ENCODE data around the gene ZC3H8.

The ZC3H8 gene

DNA sequence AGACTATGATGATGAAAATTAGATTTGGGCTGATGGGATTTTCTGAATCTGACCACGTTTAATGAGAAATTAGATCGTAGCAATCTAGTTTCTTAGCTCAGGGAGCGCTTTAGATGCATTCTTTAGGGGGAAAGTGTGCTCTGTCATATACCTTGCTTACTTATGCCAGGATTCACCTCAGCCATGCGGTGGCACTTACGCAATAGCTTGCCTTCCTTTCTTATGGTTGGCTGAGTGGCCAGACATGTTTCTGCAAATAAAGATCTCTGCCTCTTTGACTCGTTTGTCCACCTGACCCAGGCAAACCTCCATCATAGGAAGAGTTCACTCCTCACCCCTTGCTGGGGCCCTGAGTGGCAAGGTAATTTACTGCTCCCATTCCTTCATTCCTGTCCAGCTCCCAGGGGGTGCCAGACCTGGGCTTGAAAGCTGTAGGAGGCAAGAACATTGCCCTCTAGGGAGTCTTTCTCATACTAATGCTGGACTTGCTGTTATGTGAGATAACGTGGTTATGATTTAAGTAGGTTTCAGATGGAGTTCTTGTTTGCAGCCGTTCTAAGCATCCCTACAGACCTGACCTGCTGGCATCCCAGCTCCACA, 59.6 kb downstream of the ZC3H8 start:
- no peak for DNase-seq (ENCODE audit: low spot score)

DNA sequence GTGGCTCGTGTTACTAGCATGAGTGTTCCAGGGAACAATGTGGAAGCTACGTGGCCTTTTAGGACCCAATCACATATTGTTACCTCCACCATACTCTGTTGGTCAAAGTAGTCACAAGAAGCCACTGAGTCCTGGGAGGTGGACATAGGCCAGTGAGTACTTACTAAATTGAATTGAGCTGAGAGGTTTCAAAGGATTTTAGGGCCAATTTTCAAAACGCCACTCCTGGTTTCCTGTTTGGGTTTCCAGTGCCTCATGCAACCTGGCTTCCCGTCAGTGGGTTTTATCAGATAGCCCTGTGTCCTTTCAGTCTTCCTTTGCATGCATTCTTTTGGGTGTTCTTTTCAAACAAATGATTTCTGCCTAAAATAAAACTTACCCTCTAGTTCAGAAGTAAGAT, 60.4 kb downstream of the ZC3H8 start:
- DNase-seq (ENCODE audit: low spot score): no peak

DNA sequence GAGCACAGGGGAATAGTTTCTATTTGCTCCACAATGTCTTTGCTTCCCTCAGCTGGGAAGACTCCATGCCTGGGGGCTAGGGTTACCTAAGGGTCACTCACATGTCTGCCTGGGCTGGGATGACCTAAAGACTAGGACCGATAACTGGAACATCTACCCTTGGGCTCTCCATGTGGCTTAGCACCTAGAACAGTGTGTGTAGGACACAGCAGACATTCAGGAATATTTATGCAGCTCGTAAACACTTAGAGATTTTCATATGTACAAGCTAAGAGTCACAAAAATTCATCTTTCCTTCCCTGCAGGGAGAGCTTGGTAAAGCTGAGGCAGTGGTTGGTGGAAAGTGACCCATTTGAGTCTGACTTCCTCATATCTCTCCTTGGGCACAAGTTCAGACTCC, 60.8 kb downstream of the ZC3H8 start:
- no peak for DNase-seq (ENCODE audit: low spot score)

DNA sequence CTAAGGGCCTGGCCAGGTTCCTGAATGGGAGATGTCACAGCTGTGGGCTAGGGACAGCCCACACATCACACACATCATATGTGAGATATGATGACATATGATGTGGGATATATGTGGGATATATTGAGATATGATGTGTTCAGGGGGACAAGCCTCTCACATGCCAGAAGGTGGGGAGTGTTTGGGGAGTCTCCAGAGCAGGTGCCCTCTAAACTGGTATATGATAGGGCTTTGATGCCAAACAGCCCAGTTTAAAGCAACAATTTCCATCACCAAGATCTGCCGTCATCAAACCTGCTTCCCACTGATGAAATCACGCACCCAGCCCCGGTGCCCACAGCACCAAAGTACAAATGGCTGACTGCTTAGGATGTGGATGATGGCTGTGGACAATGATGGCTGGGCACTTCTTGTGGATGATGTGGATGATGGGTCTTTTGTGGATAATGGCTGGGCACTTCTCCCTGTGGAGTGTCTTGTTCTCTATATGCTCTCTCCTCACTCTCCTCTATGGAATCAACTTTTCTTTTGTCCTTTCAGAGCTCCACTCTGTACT, 65.8 kb downstream of the ZC3H8 start:
- no peak for DNase-seq (ENCODE audit: low spot score)

DNA sequence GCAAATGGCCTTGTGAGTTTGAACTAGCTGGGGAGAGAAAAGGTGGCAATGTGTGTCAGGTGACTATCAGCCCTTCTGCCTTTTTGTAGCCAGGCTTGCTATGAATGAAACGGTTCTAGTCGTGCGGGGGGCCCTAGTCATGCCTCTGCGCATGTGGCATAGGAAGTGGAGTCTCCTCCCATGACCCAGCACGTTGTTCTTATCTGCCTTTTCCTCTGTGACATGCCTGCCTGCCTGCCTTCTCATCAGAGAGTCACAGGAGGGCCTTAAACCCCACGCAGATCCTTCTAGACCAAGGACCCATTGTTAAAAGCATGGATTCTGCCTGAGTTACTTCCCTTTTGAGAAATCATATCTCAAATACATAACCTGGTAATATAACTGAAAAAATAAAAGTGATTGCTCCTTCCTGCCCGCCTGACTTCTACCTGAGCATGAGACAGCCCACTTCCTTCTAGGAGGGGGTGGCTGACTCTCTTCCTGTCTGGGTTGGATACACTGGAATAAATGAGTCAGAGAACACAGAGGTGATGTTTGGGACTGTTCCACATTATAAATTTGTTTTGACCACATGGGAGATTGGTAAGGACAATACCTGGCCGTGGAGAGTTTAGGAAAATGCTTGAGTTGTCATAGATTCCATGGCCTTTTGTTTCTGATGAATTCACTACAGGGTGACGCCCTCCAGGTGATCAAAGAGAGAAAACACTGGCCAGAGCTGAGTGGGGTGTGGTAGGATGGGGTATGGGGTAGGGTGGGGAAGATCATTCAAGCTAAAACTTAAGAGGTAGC, 66.8 kb downstream of the ZC3H8 start:
- DNase-seq (ENCODE audit: low spot score): peak; percentile 53

DNA sequence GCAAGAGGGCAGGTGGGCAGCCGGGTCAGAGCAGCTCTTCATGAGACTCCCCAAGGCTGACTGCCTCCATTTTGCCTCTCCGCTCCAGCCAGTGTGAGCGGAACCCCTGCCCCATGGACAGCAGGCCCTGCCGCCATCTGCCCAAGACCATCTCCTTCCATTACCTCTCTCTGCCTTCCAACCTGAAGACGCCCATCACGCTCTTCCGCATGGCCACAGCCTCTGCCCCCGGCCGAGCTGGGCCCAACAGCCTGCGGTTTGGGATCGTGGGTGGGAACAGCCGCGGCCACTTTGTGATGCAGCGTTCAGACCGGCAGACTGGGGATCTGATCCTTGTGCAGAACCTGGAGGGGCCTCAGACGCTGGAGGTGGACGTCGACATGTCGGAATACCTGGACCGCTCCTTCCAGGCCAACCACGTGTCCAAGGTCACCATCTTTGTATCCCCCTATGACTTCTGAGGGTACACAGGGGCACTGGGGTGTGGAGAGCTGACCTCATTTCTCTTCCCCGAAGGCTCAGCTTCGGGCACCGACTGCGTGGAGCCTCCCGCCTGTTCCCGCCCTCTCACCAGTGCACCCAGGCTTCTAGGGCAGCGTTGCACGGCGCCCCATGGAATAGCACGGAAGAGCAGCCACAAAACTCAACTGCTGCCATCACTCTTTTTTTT, 67.7 kb downstream of the ZC3H8 start:
- no peak for DNase-seq (ENCODE audit: low spot score)

DNA sequence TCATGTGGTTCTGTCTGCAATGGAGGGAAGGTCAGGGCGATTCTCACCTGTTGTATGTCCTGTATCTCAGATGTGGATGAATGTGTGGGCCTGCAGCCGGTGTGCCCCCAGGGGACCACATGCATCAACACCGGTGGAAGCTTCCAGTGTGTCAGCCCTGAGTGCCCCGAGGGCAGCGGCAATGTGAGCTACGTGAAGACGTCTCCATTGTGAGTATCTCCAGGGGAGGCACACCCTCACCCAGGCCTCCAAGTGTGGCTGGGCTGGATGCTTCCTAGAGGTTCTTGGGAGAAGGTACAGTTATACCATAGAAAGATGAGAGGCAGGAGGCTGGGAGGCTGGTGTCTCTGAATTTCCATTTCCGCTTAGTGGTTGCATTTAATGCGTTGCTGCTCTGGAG, 69.7 kb downstream of the ZC3H8 start:
- DNase-seq (ENCODE audit: low spot score): no peak

DNA sequence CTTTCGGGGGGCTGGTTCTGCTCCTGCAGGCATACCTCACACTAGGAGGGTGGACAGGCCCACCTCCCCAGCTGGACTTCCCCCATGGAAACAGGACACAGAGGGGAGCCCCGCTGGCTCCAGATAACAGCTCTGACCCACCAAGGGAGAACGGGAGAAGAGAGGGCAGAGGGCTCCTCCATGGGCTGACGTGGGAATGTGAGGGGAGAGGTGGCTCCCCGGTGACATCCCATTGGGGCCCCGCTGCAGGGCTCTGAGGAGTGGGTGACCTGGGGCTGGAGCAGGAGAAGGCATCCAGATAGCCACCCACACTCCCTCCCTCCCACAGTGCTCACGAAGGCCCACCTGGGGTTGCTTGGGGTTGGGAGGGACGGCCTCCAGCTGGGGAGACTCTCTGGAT, 70.7 kb downstream of the ZC3H8 start:
- no peak for DNase-seq (ENCODE audit: low spot score)

DNA sequence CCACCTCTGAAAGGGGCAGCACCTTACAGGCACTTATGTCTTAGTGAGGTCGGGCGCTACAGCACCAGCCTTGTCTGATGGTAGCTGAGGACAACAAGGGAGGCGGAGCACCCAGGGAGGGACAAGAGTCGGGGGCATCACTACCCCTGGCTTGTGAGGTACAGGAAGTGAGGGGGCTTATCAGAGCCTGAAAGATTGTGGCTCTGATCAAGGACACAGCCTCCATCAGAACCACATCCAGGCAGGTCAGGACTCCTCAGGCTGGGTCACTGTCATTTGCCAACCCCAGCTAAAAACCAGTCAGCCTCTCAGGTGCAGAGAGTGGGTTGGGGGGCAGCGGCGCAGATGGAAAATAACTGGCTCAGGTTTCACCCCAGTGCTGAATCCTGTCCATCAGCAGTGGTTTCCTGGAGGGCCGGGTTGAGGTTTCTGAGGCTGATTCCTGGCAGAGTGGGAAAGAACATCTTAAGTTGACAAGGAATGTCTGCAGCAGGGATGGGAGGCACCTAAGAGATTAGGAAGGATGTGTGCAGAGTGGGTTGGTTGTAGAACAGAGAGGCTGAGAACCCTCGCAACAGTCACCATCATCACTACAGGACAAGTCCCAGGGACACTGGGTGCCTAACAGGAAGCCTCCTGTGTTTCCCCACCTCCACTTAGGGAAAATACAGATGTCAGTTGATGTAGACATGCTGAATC, 71.4 kb downstream of the ZC3H8 start:
- DNase-seq (ENCODE audit: low spot score): no peak

DNA sequence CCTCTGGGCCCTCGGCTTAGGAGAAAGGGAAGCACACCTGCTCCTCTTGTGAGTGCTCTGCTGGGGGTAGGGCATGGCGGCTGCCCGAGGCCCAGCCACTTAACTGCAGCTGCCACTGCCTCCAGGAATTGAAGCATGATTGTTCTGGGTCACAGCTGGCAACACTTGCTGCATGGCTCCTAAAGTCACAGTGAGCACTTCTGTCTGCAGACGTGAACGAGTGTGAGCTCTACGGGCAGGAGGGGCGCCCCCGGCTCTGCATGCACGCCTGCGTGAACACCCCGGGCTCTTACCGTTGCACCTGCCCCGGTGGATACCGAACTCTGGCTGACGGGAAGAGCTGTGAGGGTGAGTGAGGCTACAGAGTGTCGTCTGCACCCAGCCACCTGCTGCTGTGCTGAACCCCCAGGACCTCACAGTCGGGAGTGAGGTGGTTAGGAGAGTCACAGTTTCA, 72.2 kb downstream of the ZC3H8 start:
- no peak for DNase-seq (ENCODE audit: low spot score)

DNA sequence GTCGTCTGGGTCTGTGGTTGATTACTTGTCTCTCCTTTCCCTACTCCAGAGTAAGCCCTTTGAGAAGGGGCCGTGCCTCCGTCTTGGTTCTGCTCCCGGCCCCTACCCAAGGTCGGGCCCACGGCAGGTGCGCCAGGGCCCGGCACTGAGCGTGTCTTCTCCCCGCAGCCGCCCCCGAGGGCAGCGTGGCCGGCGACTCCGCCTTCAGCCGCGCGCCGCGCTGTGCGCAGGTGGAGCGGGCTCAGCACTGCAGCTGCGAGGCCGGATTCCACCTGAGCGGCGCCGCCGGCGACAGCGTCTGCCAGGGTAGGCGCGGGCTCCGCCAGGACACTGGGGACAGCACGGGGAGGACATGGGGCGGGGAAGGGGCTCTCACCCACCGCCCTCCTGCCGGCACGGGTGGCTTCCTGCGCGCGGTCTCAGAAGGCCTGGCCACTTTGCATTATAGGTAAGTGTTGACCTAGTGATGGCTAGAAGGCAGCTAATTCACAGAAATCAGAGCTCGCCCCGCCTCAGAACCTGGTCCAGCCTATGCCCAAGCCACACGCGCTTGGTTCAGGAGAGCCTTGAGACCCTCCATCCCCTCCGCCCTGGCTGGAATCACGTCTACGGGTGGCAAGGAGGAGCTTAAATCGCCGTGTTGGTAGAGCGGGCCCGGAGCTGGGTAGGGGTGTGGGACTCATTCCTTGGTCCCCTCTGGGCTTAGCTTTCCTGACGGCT, 73.1 kb downstream of the ZC3H8 start:
- no peak for DNase-seq (ENCODE audit: low spot score)

DNA sequence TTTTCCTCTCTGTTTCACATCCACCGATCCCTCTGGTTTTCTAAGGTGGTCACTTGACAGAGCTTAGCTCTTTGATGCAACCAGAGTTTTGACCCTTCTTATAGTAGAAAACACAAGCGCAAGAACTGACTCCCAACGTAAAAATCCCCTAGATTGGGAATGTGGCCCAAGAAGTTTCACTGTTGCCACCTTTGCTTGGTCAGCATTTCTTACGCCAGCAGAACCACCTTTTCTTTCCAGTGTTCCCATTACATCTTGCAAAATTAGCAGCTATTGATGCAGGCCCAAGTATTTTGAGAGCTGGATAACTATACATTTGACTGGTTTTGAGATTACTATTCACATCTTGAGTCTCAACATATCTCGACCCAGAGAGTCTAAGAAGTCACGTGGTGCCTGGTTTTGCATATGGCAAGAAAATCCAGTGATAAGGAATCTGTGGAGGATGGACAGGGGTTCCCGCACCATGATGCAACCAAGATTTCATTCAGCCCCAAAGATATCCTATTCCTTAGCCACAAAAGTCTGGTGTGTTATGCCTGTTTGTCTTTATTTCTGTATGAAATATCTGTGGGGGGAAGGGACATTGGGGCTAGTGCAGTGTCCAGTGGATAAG, 78.8 kb downstream of the ZC3H8 start:
- no peak for DNase-seq (ENCODE audit: low spot score)

DNA sequence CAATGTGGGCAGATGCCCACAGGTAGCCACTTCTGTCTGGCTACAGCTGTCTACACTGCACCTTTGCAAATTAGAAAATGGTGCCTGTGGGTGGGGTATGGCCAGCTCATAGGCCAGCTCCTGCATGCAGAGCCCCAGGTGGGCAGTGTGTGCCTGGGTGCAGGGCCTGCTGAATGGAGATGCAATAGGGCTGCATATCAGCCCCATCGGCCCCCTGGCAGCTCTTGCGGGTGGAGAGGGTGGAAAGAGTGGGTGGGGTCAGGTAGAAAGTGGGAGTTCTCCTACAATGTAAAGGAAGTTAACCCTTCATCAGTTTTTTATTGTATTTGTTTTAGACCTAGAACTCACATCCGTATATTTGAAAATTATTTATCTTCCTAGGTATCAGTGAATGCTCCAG, 79.5 kb downstream of the ZC3H8 start:
- no peak for DNase-seq (ENCODE audit: low spot score)

DNA sequence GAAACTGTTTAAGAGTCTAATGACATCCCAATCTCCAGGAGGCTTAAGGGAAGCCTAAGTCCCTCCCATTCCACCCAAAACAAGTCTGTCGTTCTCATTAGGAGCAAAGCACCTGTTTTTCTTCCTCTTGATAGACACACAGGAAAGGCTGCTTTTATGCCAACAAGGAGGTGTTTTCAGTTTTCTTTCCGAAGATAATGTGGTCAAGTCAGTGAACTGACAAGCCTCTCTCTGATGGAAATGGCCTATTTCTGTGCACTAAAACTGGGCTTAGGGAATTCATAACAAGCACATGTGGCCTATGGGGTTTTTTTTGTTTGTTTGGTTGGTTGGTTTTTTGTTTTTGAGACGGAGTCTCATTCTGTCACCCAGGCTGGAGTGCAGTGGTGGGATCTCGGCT, 80.5 kb downstream of the ZC3H8 start:
- no peak for DNase-seq (ENCODE audit: low spot score)

DNA sequence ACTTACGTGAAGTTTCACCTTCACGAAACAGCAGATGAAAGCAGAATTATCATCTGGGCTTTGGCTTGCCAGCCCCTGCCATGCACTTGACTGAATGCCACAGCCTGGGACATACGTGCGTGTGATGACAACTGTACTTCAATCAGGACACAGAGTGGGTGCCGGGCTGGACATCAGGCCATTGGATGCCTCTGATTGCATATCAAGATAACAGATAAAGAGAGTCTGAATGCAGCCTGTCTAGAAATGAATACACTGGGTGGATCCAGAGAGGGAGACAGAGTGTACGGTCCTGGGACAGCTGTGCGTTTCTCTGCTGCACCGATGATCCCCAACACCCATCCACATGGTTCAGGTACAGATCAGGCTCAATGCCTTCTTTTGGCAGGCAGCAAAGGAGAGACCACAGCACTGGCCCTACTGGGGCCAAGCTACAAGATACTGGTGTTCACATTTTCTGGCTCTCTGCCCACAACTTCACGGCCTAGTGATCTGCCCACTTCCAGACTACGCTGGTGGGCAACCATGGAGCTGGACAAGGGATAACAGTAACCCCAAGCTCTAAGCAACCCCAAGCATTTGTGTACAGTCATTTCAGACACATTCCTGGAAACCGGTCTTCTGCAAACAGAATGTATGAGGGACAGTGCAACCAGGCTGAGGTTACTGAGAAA, 81.1 kb downstream of the ZC3H8 start:
- DNase-seq (ENCODE audit: low spot score): no peak

DNA sequence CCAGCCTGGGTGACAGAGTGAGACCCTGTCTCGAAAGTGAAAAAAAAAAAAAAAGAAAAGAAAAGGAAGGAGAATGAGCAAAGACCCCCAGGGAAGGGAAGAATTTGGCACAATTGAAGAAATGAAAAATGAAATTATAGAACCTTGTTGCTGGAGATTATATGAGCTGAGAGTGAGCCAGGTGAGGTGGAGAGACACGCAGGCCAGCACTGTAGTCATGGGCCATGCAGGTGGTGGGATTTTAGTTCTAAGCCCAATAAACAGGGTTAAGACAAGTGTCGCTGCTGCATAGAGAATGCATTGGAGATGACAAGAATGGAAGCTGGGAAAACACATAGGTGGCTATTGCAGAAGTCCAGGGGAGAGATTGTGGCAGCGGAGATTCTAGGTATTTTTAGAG, 84.3 kb downstream of the ZC3H8 start:
- no peak for DNase-seq (ENCODE audit: low spot score)

DNA sequence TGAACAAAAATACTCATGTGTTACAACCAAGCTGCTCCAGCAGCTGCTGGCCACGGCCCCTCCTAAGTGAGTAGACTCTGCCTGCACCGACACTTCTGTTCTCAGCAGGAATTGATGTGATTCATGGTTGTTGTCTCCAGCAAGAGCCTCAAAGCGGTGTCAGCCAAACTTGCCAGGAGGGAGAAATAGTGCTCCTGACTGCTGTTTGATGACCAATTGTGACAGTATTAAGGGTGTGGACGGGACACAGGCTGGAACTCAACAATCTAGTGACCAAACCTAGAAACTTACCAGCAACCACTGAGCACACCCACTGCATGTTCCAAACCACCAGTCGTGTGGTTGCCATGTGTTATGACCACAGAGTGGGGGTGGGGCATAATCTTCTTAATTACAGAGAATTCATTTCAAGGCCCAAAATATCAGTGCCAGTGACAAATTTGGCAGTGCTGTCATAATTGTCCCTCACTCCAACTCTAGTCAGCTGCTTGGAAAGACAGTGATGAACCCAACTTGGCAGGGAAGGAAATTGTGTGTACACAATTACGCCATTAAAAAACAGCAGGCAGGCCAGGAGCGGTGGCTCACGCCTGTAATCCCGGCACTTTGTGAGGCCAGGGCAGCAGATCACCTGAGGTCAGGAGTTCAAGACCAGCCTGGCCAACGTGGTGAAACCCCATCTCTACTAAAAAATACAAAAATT, 86.3 kb downstream of the ZC3H8 start:
- no peak for DNase-seq (ENCODE audit: low spot score)

DNA sequence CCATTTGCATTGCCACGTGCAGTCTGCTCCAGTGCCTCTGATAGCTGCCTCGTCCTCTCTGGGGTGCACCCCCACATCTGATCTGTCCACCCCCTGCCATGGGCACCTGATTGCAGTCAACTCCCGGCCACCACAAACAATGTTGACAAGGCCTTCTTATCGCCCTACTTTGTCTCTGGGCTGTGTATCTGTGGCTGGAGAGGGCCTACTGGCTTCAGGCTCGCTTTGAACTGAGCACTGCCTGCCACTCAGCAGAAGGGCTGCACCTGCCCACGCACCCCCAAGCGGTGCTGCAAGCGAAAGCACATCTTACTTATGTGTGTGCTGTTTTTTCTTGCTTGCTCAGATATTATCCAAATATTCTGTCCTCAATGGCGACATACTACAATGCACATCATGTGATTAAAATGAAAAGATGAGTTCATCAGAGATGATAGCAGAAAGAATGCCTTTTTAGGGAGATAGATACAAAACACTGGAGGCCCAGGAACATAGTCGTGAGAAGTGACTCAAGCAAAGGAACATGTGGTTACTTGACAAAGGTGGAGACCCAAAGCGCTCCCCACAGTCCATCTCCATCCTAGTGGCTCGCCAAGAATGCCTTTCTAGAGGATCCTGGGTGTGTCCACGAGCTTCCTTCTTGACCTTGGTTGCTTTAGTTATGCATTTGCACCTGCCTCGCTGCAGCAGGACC, 87.9 kb downstream of the ZC3H8 start:
- DNase-seq (ENCODE audit: low spot score): no peak

DNA sequence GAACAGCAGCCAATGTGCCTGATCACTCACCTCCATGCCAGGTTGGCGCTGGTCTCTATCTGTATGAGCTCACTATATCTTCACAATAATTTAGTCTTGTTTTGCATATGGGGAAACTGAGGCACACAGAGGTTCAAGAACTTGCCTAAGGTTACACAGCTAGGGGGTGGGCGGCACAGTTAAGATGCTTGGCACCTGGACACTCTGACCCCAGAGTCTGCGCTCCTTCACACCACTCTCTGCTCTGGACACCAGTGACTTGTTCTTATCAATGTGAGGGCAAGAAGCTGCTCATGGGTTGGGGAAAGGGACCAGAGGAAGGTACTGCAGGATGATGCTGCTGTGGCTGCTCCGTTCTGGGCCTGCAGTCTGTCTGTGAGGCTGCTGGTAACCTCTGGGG, 89.5 kb downstream of the ZC3H8 start:
- no peak for DNase-seq (ENCODE audit: low spot score)
